Cardiac muscle cell (in vitro differentiated cells and primary cell): ENCODE measurements around the gene MAML3. TPM values are rescaled to one million over a fixed set of nuclear protein-coding genes. Genes with fewer than 3 reads are reported as not detected.

ENCODE experiments used
- DNase-seq, 2 donors: peaks; one replicate each; pipeline versions ENCODE4 v3.0.0 to v3.0.0-alpha.2; 2010 to 2017; ENCODE audit warnings: low read depth in 1 of 2, low spot score in 1 of 2
- H3K27ac ChIP-seq: fragments of 200-600 bp; sonication (generic); 2 replicates; pipeline ENCODE4 v1.5.1; 2016
- H3K27me3 ChIP-seq: fragments of 200-600 bp; sonication (generic); 2 replicates; pipeline ENCODE4 v1.6.0; 2016; ENCODE audit warnings: control low read depth
- H3K36me3 ChIP-seq: fragments of 200-600 bp; sonication (generic); 2 replicates; pipeline ENCODE4 v1.5.1; 2016; ENCODE audit warnings: control low read depth
- H3K4me1 ChIP-seq: fragments of 200-600 bp; sonication (generic); 2 replicates; pipeline ENCODE4 v1.8.1; 2017; ENCODE audit warnings: low read depth, mild to moderate bottlenecking, mixed run types
- H3K4me3 ChIP-seq: fragments of 200-600 bp; sonication (generic); 2 replicates; pipeline ENCODE4 v1.5.1; 2016; ENCODE audit warnings: mild to moderate bottlenecking
- H3K9me3 ChIP-seq: fragments of 200-600 bp; sonication (generic); 2 replicates; pipeline ENCODE4 v1.5.1; 2017; ENCODE audit warnings: low read depth, mild to moderate bottlenecking, control low read depth
- CTCF ChIP-seq: IDR thresholded peaks from 2 replicates; pipeline ENCODE4 v1.5.1; 2012; ENCODE audit warnings: low read depth, mild to moderate bottlenecking, low read length
- polyA plus RNA-seq: library from polyadenylated mRNA; unstranded; fragments of >200 nt; fragmentation: Nextera tagmentation; extraction: Ambion mirVana; gene quantifications from 2 replicates; pipeline ENCODE4 v1.2.1, GENCODE V29; 2016
- total RNA-seq: library from RNA; depleted of rRNA; stranded (reverse); fragments of >200 nt; gene quantifications from 2 replicates; pipeline ENCODE4 v1.2.3, GENCODE V29; 2016

The MAML3 gene
- total and polyA plus RNA-seq, 2 experiments from 2014 or later = 7.8 to 22.8 TPM

- Histone ChIP-seq H3K27me3 (no peaks in the 10 kb centered on the region), H3K36me3 (no peaks in the 10 kb centered on the region), H3K4me3 (no peak overlapping the region), H3K9me3 (no peaks in the 10 kb centered on the region), H3K27ac (peak overlapping the region; percentile 26), H3K4me1 (no peaks in the 10 kb centered on the region)
- DNase-seq = peak; percentile 49 to 50
- no peak for TF ChIP-seq CTCF
These were observed 14.5 kb upstream of the MAML3 start for GRCh38 chr4:140168474-140168873.

GRCh38 chr4:140163029-140163810 is 9.2 kb upstream of the MAML3 start:
- no peaks in the 10 kb centered on the region for H3K36me3 ChIP-seq
- no peak for TF ChIP-seq CTCF
- H3K27ac ChIP-seq = no peak overlapping the region
- H3K9me3 ChIP-seq = no peaks in the 10 kb centered on the region
- no peak overlapping the region for H3K4me3 ChIP-seq
- H3K27me3 ChIP-seq = no peaks in the 10 kb centered on the region
- DNase-seq = peak in 1 of 2 donors; percentile 85
- H3K4me1 ChIP-seq = no peaks in the 10 kb centered on the region

GRCh38 chr4:140162596-140162995 is 8.6 kb upstream of the MAML3 start:
- H3K27me3 ChIP-seq = no peaks in the 10 kb centered on the region
- DNase-seq = no peak
- H3K36me3 ChIP-seq = no peaks in the 10 kb centered on the region
- TF ChIP-seq CTCF = no peak
- no peak overlapping the region for H3K4me3 ChIP-seq
- H3K27ac ChIP-seq = no peak overlapping the region
- H3K9me3 ChIP-seq = no peaks in the 10 kb centered on the region
- H3K4me1 ChIP-seq = no peaks in the 10 kb centered on the region

GRCh38 chr4:140158365-140159030 is 4.5 kb upstream of the MAML3 start:
- no peak for TF ChIP-seq CTCF
- peak in 1 of 2 donors; percentile 32 for DNase-seq
- no peaks in the 10 kb centered on the region for H3K27me3 ChIP-seq
- H3K36me3 ChIP-seq = no peaks in the 10 kb centered on the region
- no peaks in the 10 kb centered on the region for H3K9me3 ChIP-seq
- no peak overlapping the region for H3K27ac ChIP-seq
- peaks cover 4% of the 10 kb centered on the region for H3K4me1 ChIP-seq
- H3K4me3 ChIP-seq = no peak overlapping the region

- Histone ChIP-seq H3K27me3 (no peaks in the 10 kb centered on the region), H3K4me1 (peaks cover 4% of the 10 kb centered on the region), H3K9me3 (no peaks in the 10 kb centered on the region), H3K4me3 (no peak overlapping the region), H3K27ac (no peak overlapping the region), H3K36me3 (no peaks in the 10 kb centered on the region)
- no peak for DNase-seq
- TF ChIP-seq CTCF = no peak
These were observed 3.4 kb upstream of the MAML3 start for GRCh38 chr4:140157341-140157740.
